ENCODE measurements around the gene SERP2. TPM values are rescaled to one million over a fixed set of nuclear protein-coding genes. Genes with fewer than 3 reads are reported as not detected.

The SERP2 gene
- total RNA-seq, 4 donors from 2014 or later: 0.27 to 1.8 TPM; not detected in 2

DNA sequence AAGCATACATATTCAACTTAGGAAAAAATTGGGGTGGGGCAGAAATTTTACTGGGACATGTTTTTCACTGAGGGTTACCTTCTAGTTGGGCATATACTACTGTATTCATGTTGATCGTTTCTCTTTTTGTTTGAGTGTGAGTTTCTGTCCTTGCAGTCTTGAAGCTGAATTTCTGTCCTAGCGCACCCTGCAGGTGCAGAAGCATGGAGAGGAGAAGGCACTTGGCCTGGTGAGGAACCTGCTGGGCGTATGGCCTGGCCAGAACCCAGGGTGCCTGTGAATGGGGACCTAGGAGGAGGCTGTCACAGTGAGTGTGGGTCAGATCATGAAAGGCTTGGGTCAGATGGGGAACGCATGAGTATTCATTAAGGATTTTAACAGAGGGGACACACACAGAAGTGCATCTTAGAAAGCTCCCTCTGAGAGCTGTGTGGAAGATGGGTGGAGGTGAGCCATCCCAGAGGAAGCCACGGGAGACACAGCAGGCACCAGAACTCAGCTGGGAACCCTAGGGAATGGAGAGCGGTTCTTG, 36.8 kb downstream of the SERP2 start:
- intact Hi-C loops (cut with DNase I; ENCODE audit: low total_unique reads): no loop called here
- TF ChIP-seq, protein P1, sequence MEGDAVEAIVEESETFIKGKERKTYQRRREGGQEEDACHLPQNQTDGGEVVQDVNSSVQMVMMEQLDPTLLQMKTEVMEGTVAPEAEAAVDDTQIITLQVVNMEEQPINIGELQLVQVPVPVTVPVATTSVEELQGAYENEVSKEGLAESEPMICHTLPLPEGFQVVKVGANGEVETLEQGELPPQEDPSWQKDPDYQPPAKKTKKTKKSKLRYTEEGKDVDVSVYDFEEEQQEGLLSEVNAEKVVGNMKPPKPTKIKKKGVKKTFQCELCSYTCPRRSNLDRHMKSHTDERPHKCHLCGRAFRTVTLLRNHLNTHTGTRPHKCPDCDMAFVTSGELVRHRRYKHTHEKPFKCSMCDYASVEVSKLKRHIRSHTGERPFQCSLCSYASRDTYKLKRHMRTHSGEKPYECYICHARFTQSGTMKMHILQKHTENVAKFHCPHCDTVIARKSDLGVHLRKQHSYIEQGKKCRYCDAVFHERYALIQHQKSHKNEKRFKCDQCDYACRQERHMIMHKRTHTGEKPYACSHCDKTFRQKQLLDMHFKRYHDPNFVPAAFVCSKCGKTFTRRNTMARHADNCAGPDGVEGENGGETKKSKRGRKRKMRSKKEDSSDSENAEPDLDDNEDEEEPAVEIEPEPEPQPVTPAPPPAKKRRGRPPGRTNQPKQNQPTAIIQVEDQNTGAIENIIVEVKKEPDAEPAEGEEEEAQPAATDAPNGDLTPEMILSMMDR (IDR thresholded peaks at IDR 0.05): no peak
- TF ChIP-seq POLR2A (IDR thresholded peaks at IDR 0.05): no peak
- no peak for DNase-seq (ENCODE audit: low spot score in 2 of 2)
- no peak overlapping the region for H3K4me3 ChIP-seq (ENCODE audit: low read depth, poor library complexity, severe bottlenecking)
- 77 to 83% methylated on average over 6 of the region's 6 CpGs for WGBS, 2 donors

DNA sequence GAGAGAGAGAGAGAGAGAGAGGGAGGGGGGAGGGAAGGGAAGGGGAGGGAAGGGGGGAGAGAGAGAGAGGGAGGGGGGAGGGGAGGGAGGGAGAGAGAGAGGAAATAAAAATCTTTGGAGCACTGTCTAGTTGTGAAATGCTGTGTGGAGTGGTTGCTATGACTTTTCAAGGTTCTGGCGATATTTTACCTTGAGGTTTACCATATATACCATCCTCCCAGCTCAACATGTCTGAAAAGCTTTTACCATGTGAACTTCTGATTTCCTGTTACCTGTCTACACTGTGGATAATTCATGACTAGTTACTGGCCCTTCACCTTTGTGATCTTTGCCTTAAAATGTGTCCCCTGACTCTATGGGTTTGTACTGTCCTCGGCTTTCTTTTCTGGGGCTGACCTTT, 38.2 kb downstream of the SERP2 start:
- no peak for DNase-seq (ENCODE audit: low spot score in 2 of 2)
- no peak overlapping the region for H3K4me3 ChIP-seq (ENCODE audit: low read depth, poor library complexity, severe bottlenecking)
- intact Hi-C loops (cut with DNase I; ENCODE audit: low total_unique reads): no loop called here
- TF ChIP-seq POLR2A (IDR thresholded peaks at IDR 0.05): no peak
- TF ChIP-seq, protein P1 (IDR thresholded peaks at IDR 0.05): no peak
- 88 to 93% methylated on average over 2 of the region's 2 CpGs for WGBS, 2 donors

DNA sequence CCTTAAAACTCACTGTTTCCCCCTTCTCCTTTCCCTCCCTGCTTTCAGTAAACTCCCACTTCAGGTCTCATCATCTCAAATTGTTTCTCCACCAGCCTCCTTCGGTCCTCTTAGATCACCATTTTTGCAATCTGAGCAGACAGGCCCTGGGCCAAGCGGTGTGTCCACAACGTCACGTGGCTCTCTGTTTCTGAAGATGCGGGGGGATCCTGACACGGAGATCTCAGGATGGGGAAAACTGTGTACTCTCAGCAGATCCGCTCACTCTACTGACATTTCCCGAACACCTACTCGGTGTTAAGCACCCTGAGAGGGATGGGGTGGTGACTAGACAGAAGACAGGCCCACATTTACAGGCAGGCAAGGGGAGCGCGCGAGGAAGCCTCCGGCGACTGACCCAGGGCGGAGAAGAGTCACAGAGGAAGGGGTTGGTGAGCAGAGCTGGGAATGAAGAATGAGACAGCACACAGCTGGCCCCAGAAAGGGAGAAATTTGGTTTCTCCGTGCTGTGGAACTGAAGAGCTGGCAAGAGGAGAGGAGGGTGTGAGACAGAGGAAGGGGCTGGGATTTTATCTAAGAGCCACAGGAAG, 38.8 kb downstream of the SERP2 start:
- TF ChIP-seq, protein P1 (IDR thresholded peaks at IDR 0.05): no peak
- TF ChIP-seq POLR2A (IDR thresholded peaks at IDR 0.05): no peak
- WGBS, 2 donors: 84 to 88% methylated on average over 16 of the region's 16 CpGs

DNA sequence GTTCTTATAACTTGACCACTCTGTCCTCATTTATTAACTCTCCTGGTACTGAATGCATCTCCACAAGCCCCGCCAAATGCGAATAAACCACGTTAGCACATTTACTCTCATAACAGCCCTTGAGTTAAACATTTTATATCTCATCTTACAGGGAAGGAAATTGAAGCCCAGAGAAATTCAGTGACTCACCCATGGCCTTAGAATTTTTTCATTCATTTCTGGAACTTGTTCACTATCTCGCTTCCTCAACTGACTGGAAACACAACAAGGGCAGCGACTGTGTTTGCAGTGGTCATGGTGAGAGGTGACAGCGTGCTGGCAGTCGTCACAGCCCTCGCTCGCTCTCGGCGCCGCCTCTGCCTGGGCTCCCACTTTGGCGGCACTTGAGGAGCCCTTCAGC, 39.5 kb downstream of the SERP2 start:
- no peak for TF ChIP-seq POLR2A (IDR thresholded peaks at IDR 0.05)
- TF ChIP-seq, protein P1 (IDR thresholded peaks at IDR 0.05): no peak

More for the DNA sequence above, 38.8 kb downstream of the SERP2 start:
- intact Hi-C loops (cut with DNase I; ENCODE audit: low total_unique reads): no loop called here
- no peak for DNase-seq (ENCODE audit: low spot score in 2 of 2)
- no peak overlapping the region for H3K4me3 ChIP-seq (ENCODE audit: low read depth, poor library complexity, severe bottlenecking)

DNA sequence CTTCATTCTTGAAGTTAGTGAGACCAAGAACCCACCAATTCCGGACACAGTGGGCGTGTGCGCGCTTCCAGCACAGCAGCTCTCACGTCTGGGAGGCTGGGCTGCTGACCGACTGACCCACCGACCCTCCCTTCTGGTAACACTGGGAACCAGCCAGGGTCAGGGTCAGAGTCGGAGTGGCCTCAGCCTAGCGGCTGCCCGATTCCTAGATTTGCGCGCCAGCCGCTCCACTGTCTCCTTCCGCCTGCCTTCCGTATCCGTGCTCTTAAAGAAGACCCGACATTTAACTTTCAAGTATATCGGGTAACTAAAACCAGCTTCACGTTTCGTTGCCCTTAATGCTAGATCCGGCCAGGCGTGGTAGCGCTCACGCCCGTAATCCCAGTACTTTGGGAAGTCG, 41.1 kb downstream of the SERP2 start:
- 95 to 96% methylated on average over 26 of the region's 26 CpGs for WGBS, 2 donors
- intact Hi-C loops (cut with DNase I; ENCODE audit: low total_unique reads): no loop called here
- TF ChIP-seq, protein P1 (IDR thresholded peaks at IDR 0.05): no peak
- TF ChIP-seq POLR2A (IDR thresholded peaks at IDR 0.05): no peak
- DNase-seq (ENCODE audit: low spot score in 2 of 2): no peak
- H3K4me3 ChIP-seq (ENCODE audit: low read depth, poor library complexity, severe bottlenecking): no peak overlapping the region

More for the DNA sequence above, 39.5 kb downstream of the SERP2 start:
- no peak overlapping the region for H3K4me3 ChIP-seq (ENCODE audit: low read depth, poor library complexity, severe bottlenecking)
- no peak for DNase-seq (ENCODE audit: low spot score in 2 of 2)
- WGBS, 2 donors: 95 to 96% methylated on average over 13 of the region's 13 CpGs
- intact Hi-C loops (cut with DNase I; ENCODE audit: low total_unique reads): no loop called here

DNA sequence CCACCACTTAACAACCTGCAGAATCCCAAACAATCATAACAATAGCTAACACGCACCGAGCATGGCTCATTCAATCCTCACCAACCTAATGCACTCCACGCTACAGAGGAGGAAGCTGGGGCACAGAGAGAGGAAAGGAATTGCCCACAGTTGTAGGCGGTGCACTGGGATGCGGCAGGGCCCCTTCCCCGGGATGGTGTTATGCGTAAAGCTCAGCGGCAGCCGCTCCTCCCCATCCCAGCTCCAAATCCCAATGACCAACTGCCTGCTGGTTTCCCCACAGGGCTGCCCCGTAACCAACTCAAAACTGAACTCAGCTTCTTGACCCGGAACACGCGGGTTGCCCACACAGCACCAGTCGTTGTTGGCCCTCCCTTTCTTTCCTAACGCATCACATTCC, 42.2 kb downstream of the SERP2 start:
- intact Hi-C loops (cut with DNase I; ENCODE audit: low total_unique reads): no loop called here
- WGBS, 2 donors: 86 to 90% methylated on average over 15 of the region's 15 CpGs
- no peak for DNase-seq (ENCODE audit: low spot score in 2 of 2)
- no peak for TF ChIP-seq POLR2A (IDR thresholded peaks at IDR 0.05)
- TF ChIP-seq, protein P1 (IDR thresholded peaks at IDR 0.05): no peak
- no peak overlapping the region for H3K4me3 ChIP-seq (ENCODE audit: low read depth, poor library complexity, severe bottlenecking)
